ENCODE data around the gene TMEM132C.

The TMEM132C gene

GRCh38 chr12:128637642-128638606, 371.0 kb downstream of the TMEM132C start:
- no peak for DNase-seq (ENCODE audit: low spot score in 2 of 2)
- H3K27me3 Mint-ChIP-seq: peaks cover 5% of the 10 kb centered on the region
- H3K4me1 Mint-ChIP-seq: no peaks in the 10 kb centered on the region
- H3K36me3 Mint-ChIP-seq: no peaks in the 10 kb centered on the region
- peaks cover 4% of the 10 kb centered on the region for H3K9me3 Mint-ChIP-seq
- ATAC-seq (ENCODE audit: low read depth): no peak
- no peak overlapping the region for H3K4me3 Mint-ChIP-seq
- no peak overlapping the region for H3K27ac Mint-ChIP-seq

- Mint-ChIP-seq H3K36me3 (no peaks in the 10 kb centered on the region), H3K4me3 (no peak overlapping the region), H3K27me3 (peaks cover 5% of the 10 kb centered on the region), H3K4me1 (no peaks in the 10 kb centered on the region), H3K9me3 (peaks cover 2% of the 10 kb centered on the region), H3K27ac (no peak overlapping the region)
- DNase-seq (ENCODE audit: low spot score in 2 of 2) (no peak), ATAC-seq (ENCODE audit: low read depth) (no peak)
These were observed 372.1 kb downstream of the TMEM132C start for GRCh38 chr12:128639089-128639488.

GRCh38 chr12:128643155-128643554, 376.2 kb downstream of the TMEM132C start:
- H3K27ac Mint-ChIP-seq: no peak overlapping the region
- H3K27me3 Mint-ChIP-seq: peaks cover 5% of the 10 kb centered on the region
- DNase-seq (ENCODE audit: low spot score in 2 of 2) (no peak), ATAC-seq (ENCODE audit: low read depth) (no peak)
- no peaks in the 10 kb centered on the region for H3K36me3 Mint-ChIP-seq
- peaks cover 6% of the 10 kb centered on the region for H3K9me3 Mint-ChIP-seq
- H3K4me1 Mint-ChIP-seq: peaks cover 3% of the 10 kb centered on the region
- no peak overlapping the region for H3K4me3 Mint-ChIP-seq

- ATAC-seq (ENCODE audit: low read depth) (no peak), DNase-seq (ENCODE audit: low spot score in 2 of 2) (peak; percentile 39 to 42)
- H3K4me3 Mint-ChIP-seq: no peak overlapping the region
- peaks cover 4% of the 10 kb centered on the region for H3K4me1 Mint-ChIP-seq
- H3K27me3 Mint-ChIP-seq: peaks cover 8% of the 10 kb centered on the region
- no peak overlapping the region for H3K27ac Mint-ChIP-seq
- H3K9me3 Mint-ChIP-seq: peaks cover 8% of the 10 kb centered on the region
- H3K36me3 Mint-ChIP-seq: no peaks in the 10 kb centered on the region
These were observed 377.8 kb downstream of the TMEM132C start for GRCh38 chr12:128644664-128645296.

- ATAC-seq (ENCODE audit: low read depth): no peak
- Mint-ChIP-seq H3K27me3 (peaks cover 10% of the 10 kb centered on the region), H3K27ac (no peak overlapping the region), H3K9me3 (peaks cover 8% of the 10 kb centered on the region), H3K4me3 (no peak overlapping the region), H3K4me1 (peaks cover 4% of the 10 kb centered on the region), H3K36me3 (no peaks in the 10 kb centered on the region)
- no peak for DNase-seq (ENCODE audit: low spot score in 2 of 2)
These were observed 382.9 kb downstream of the TMEM132C start for GRCh38 chr12:128649902-128650301.

- no peak overlapping the region for H3K4me3 Mint-ChIP-seq
- no peaks in the 10 kb centered on the region for H3K36me3 Mint-ChIP-seq
- H3K27me3 Mint-ChIP-seq: peaks cover 10% of the 10 kb centered on the region
- ATAC-seq (ENCODE audit: low read depth) (no peak), DNase-seq (ENCODE audit: low spot score in 2 of 2) (no peak)
- no peak overlapping the region for H3K27ac Mint-ChIP-seq
- H3K9me3 Mint-ChIP-seq: peaks cover 12% of the 10 kb centered on the region
- peaks cover 4% of the 10 kb centered on the region for H3K4me1 Mint-ChIP-seq
These were observed 385.3 kb downstream of the TMEM132C start for GRCh38 chr12:128652136-128652751.

GRCh38 chr12:128654468-128654867, 387.5 kb downstream of the TMEM132C start:
- Mint-ChIP-seq H3K9me3 (peaks cover 3% of the 10 kb centered on the region), H3K27ac (no peak overlapping the region), H3K27me3 (peaks cover 5% of the 10 kb centered on the region), H3K4me1 (no peaks in the 10 kb centered on the region), H3K36me3 (no peaks in the 10 kb centered on the region), H3K4me3 (no peak overlapping the region)
- ATAC-seq (ENCODE audit: low read depth) (no peak), DNase-seq (ENCODE audit: low spot score in 2 of 2) (no peak)

GRCh38 chr12:128657378-128657777, 390.4 kb downstream of the TMEM132C start:
- no peak overlapping the region for H3K27ac Mint-ChIP-seq

GRCh38 chr12:128660532-128661225, 393.7 kb downstream of the TMEM132C start:
- DNase-seq (ENCODE audit: low spot score in 2 of 2) (no peak), ATAC-seq (ENCODE audit: low read depth) (no peak)
- no peak overlapping the region for H3K4me3 Mint-ChIP-seq
- H3K27ac Mint-ChIP-seq: no peak overlapping the region
- H3K36me3 Mint-ChIP-seq: no peaks in the 10 kb centered on the region
- peaks cover 3% of the 10 kb centered on the region for H3K9me3 Mint-ChIP-seq
- peaks cover 2% of the 10 kb centered on the region for H3K4me1 Mint-ChIP-seq
- peaks cover 5% of the 10 kb centered on the region for H3K27me3 Mint-ChIP-seq

More at GRCh38 chr12:128657378-128657777, 390.4 kb downstream of the TMEM132C start:
- Mint-ChIP-seq H3K4me1 (peaks cover 2% of the 10 kb centered on the region), H3K36me3 (no peaks in the 10 kb centered on the region), H3K27me3 (peaks cover 8% of the 10 kb centered on the region), H3K4me3 (no peak overlapping the region), H3K9me3 (peaks cover 3% of the 10 kb centered on the region)
- ATAC-seq (ENCODE audit: low read depth) (no peak), DNase-seq (ENCODE audit: low spot score in 2 of 2) (no peak)

GRCh38 chr12:128661226-128661569, 394.2 kb downstream of the TMEM132C start:
- H3K36me3 Mint-ChIP-seq: no peaks in the 10 kb centered on the region
- no peak overlapping the region for H3K27ac Mint-ChIP-seq
- H3K27me3 Mint-ChIP-seq: peaks cover 5% of the 10 kb centered on the region
- peaks cover 3% of the 10 kb centered on the region for H3K9me3 Mint-ChIP-seq
- no peak for DNase-seq (ENCODE audit: low spot score in 2 of 2)
- no peak for ATAC-seq (ENCODE audit: low read depth)
- no peak overlapping the region for H3K4me3 Mint-ChIP-seq
- H3K4me1 Mint-ChIP-seq: peaks cover 2% of the 10 kb centered on the region

GRCh38 chr12:128662101-128662500, 395.1 kb downstream of the TMEM132C start:
- Mint-ChIP-seq H3K27ac (no peak overlapping the region), H3K4me1 (peaks cover 2% of the 10 kb centered on the region), H3K36me3 (no peaks in the 10 kb centered on the region), H3K4me3 (no peak overlapping the region), H3K27me3 (peaks cover 5% of the 10 kb centered on the region), H3K9me3 (no peaks in the 10 kb centered on the region)
- no peak for ATAC-seq (ENCODE audit: low read depth)
- no peak for DNase-seq (ENCODE audit: low spot score in 2 of 2)

GRCh38 chr12:128664501-128664900, 397.5 kb downstream of the TMEM132C start:
- DNase-seq (ENCODE audit: low spot score in 2 of 2) (no peak), ATAC-seq (ENCODE audit: low read depth) (no peak)
- Mint-ChIP-seq H3K4me3 (no peak overlapping the region), H3K36me3 (no peaks in the 10 kb centered on the region), H3K27me3 (peaks cover 5% of the 10 kb centered on the region), H3K9me3 (no peaks in the 10 kb centered on the region), H3K4me1 (peaks cover 2% of the 10 kb centered on the region), H3K27ac (no peak overlapping the region)

- Mint-ChIP-seq H3K4me1 (peaks cover 3% of the 10 kb centered on the region), H3K9me3 (no peaks in the 10 kb centered on the region), H3K27me3 (peaks cover 2% of the 10 kb centered on the region), H3K36me3 (no peaks in the 10 kb centered on the region), H3K27ac (no peak overlapping the region), H3K4me3 (no peak overlapping the region)
- DNase-seq (ENCODE audit: low spot score in 2 of 2): no peak
- ATAC-seq (ENCODE audit: low read depth): no peak
These were observed 400.2 kb downstream of the TMEM132C start for GRCh38 chr12:128667193-128667592.
